GM12864 (cell line): ENCODE data around the gene EXOC2.

Experiments used
- DNase-seq: peaks from one replicate; pipeline ENCODE4 v3.0.0-alpha.2; 2011; ENCODE audit warnings: low read depth
- H3K4me3 ChIP-seq: 2 replicates; pipeline ENCODE4 v1.5.1; 2011; ENCODE audit warnings: mild to moderate bottlenecking, low read depth, low read length, control low read depth
- TF ChIP-seq, protein P1 (sequence below): IDR thresholded peaks from 2 replicates; pipeline ENCODE4 v1.5.1; 2011; ENCODE audit warnings: low read depth, mild to moderate bottlenecking, moderate library complexity, low read length, control low read depth, inconsistent platforms; ENCODE audit errors: missing control alignments

The EXOC2 gene

DNA sequence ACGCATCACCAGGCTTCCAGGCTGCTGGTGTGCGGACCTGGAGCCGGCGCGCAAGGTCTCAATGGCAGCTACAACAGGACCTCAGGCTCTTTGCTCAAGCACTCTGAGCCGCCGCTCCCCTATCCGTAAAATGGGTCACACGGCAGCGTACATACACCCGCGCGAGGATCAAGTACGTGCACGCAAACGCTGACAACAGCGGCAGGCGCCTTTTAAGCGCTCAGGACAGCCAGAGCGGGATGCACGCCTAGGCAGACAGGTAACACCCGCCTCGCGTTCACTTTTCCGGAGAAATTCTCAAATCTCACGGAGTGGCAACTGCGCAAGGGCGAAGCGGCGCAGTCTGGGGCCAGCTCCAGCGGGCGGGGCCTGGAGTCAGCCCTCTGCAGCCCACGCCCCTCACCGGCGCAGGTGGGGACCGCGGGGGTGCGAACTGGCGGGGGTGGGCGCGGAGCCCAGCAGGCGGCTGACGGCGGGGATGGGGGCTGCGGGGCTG lies 535 bp downstream of the EXOC2 start:
- DNase-seq = peak; percentile 33
- H3K4me3 ChIP-seq = peak overlapping the region; percentile 97
- TF ChIP-seq, protein P1, sequence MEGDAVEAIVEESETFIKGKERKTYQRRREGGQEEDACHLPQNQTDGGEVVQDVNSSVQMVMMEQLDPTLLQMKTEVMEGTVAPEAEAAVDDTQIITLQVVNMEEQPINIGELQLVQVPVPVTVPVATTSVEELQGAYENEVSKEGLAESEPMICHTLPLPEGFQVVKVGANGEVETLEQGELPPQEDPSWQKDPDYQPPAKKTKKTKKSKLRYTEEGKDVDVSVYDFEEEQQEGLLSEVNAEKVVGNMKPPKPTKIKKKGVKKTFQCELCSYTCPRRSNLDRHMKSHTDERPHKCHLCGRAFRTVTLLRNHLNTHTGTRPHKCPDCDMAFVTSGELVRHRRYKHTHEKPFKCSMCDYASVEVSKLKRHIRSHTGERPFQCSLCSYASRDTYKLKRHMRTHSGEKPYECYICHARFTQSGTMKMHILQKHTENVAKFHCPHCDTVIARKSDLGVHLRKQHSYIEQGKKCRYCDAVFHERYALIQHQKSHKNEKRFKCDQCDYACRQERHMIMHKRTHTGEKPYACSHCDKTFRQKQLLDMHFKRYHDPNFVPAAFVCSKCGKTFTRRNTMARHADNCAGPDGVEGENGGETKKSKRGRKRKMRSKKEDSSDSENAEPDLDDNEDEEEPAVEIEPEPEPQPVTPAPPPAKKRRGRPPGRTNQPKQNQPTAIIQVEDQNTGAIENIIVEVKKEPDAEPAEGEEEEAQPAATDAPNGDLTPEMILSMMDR = no peak

DNA sequence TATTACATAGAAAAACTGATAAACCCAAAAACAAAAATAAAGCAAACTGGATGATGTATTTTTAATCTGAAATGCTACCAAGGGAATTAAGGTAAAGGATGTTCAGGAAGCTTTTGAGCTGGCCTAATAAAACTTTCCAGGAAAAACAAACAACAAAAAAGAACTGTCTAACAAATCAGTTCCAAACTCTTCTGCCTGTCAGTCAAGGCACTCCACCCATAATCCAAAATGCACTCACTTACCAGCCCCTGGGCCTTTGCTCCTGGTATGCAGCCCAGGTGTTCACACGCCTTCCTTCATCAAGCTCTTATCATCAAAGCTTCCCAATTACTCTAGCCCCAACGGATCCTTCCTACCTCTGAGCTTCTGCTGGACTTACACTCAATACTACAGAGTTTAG lies 3.7 kb downstream of the EXOC2 start:
- DNase-seq = no peak
- no peak overlapping the region for H3K4me3 ChIP-seq
- TF ChIP-seq, protein P1 = no peak

DNA sequence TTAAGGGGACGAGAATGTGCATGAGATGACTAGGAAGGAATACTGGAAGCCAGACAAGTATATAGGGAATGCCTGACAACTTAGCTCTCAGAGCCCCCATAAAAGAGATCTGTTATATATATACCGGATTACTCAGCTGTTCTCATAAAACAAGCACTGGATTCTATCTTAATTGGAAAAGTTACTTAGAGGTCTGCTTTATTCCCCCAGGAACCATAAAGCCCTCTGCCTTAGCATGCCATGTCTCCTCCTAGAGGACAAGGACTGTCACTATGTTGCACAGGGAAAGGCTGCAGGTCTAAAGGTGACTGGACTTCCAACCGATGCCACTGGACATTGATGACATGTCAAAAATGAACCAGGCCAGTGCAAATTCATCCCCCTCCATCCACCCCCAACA lies 6.4 kb downstream of the EXOC2 start:
- no peak overlapping the region for H3K4me3 ChIP-seq
- DNase-seq = no peak
- TF ChIP-seq, protein P1 = no peak

DNA sequence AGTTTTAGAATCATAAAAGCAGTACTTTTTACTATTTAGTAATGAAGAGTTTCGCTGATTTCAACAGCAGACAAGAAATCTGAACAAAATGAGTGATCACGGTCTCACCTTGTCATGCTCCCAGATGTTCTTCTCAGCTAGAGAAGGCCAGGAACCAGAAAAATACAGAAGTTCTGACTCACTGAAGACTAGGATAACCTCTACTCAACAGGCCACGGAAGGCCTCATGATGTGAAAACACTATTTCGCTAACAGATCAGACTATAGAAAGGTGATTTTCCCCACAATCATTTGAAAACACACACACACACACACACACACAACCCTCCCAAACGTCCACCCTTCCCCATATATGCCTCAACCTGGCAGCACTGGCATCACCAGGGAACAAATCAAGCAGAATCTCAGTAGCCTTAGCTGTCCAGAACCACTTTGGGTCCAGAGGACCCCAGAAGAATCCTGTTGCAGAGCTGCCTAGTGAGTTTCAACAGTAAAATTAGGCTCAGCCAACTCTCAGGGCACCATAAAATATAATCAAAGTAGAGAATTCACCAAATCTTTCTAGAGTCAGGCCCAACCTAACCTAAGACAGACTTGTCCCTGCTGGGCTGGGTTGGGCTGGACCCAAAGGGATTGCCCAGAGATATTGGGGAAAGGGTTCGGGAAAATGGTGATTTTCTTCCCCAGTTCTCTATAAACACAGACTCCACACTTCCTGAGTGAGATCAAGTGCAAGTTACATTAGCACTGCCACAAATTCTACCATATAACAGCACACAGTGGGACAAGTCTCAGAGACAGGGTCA lies 7.9 kb downstream of the EXOC2 start:
- DNase-seq = peak; percentile 66
- TF ChIP-seq, protein P1 = no peak
- no peak overlapping the region for H3K4me3 ChIP-seq

DNA sequence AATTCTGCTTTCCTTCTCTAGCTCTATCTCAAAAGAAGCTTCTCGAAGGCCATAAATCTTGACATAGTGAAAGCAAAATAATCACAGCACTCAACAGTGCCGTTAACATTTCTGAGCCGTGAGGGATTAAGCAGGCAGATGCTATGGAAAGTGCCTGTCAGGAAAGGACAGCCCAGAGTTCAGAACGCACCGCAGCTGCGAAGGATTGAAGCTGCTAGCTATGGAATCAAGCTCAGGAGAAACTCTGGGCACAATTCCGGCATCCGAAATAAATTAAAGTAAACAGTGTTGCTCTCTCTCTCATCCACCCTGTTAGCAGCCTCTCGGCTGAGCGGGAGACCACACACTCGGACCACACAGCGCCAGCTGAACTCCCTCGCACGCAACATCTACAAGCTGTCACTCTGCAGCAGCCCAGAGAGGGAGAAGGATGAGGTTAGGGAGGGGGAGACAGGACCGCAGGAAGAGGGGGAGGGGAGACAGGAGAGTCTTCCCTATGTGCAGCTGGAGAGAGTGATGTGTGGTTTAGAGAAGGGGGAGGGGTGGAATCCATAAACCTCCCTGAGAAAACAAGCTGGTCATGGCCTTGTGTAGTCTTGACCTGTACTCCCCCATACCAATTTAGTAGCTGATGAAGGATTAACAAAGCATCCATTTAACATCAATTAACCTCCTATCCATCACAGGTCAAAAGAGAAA lies 9.0 kb downstream of the EXOC2 start:
- no peak overlapping the region for H3K4me3 ChIP-seq
- DNase-seq = no peak
- TF ChIP-seq, protein P1 = no peak

DNA sequence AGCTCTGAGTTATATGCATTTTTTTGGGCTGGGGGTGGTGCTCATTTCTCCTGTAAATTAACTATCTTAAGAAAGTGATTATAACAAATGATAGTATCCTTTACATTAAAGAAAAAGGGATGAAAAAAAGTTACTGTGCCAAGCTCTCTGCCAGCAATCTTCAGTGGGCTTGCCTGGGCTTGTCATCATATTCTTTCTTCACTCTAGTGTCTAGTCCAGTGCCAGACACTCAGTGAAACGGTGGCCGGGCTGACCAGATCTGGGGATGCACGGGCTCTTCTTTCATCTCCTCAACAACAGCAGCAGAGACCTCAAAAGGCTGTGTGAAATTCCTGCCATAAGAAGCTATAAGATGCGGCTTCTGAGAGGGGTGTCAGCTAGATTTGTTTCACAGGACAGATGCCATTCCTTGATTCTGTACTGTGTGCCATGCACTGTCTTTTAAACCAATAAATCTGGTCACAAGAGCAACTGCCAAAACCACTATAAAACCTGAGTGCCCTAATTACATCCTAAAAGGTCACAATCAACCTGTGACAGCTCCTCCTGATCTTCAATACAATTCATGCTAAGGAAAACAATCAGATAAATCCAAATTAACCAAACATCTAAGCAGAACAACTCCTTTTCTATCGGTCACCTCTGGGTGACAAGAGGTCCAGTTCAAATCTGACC lies 12.1 kb downstream of the EXOC2 start:
- no peak overlapping the region for H3K4me3 ChIP-seq
- DNase-seq = no peak
- TF ChIP-seq, protein P1 = no peak
